ENCODE data around the gene LILRB5. TPM values are rescaled to one million over a fixed set of nuclear protein-coding genes. Genes with fewer than 3 reads are reported as not detected.
"Not testable (repeated sequence)": the region's sequence is repeated elsewhere in the genome, so short reads cannot be mapped to it uniquely, and the experiment has no call there.

LILRB5 gene
- polyA plus RNA-seq, 2 donors = 0.63 to 0.92 TPM

- 53 to 67% methylated on average over 8 to 10 of the region's 10 CpGs for WGBS, 2 donors
- not testable (repeated sequence) for H3K36me3 ChIP-seq (ENCODE audit: control insufficient read depth in 2 of 2, insufficient read depth in 2 of 2, low read length in 1 of 2)
Observed at GRCh38 chr19:54286283-54286682, 29.2 kb upstream of the LILRB5 start.

GRCh38 chr19:54285427-54286056 lies 28.5 kb upstream of the LILRB5 start:
- H3K27ac ChIP-seq (ENCODE audit: low read depth in 2 of 2, low read length in 1 of 2); H3K9me3 ChIP-seq (ENCODE audit: control insufficient read depth in 2 of 2, insufficient read depth in 1 of 2, low read depth in 1 of 2, low read length in 1 of 2); H3K4me3 ChIP-seq (ENCODE audit: low read depth in 1 of 2, low read length in 2 of 2); H3K36me3 ChIP-seq (ENCODE audit: control insufficient read depth in 2 of 2, insufficient read depth in 2 of 2, low read length in 1 of 2); H3K27me3 ChIP-seq (ENCODE audit: control insufficient read depth in 1 of 2, insufficient read depth in 2 of 2, low read length in 2 of 2); H3K4me1 ChIP-seq (ENCODE audit: control insufficient read depth in 2 of 2, insufficient read depth in 2 of 2, low read length in 1 of 2): not testable (repeated sequence)
- 54 to 61% methylated on average over 11 of the region's 12 CpGs for WGBS, 2 donors

More at GRCh38 chr19:54286283-54286682, 29.2 kb upstream of the LILRB5 start:
- H3K9me3 ChIP-seq (ENCODE audit: control insufficient read depth in 2 of 2, insufficient read depth in 1 of 2, low read depth in 1 of 2, low read length in 1 of 2); H3K27ac ChIP-seq (ENCODE audit: low read depth in 2 of 2, low read length in 1 of 2); H3K4me1 ChIP-seq (ENCODE audit: control insufficient read depth in 2 of 2, insufficient read depth in 2 of 2, low read length in 1 of 2); H3K4me3 ChIP-seq (ENCODE audit: low read depth in 1 of 2, low read length in 2 of 2); H3K27me3 ChIP-seq (ENCODE audit: control insufficient read depth in 1 of 2, insufficient read depth in 2 of 2, low read length in 2 of 2): not testable (repeated sequence)

- Histone ChIP-seq H3K36me3 (ENCODE audit: control insufficient read depth in 2 of 2, insufficient read depth in 2 of 2, low read length in 1 of 2) (no peaks in the 10 kb centered on the region), H3K4me1 (ENCODE audit: control insufficient read depth in 2 of 2, insufficient read depth in 2 of 2, low read length in 1 of 2) (no peaks in the 10 kb centered on the region), H3K27ac (ENCODE audit: low read depth in 2 of 2, low read length in 1 of 2) (no peak overlapping the region), H3K9me3 (ENCODE audit: control insufficient read depth in 2 of 2, insufficient read depth in 1 of 2, low read depth in 1 of 2, low read length in 1 of 2) (no peaks in the 10 kb centered on the region), H3K4me3 (ENCODE audit: low read depth in 1 of 2, low read length in 2 of 2) (no peak overlapping the region), H3K27me3 (ENCODE audit: control insufficient read depth in 1 of 2, insufficient read depth in 2 of 2, low read length in 2 of 2) (no peaks in the 10 kb centered on the region)
- 44 to 45% methylated on average over 9 of the region's 9 CpGs for WGBS, 2 donors
Observed at GRCh38 chr19:54282686-54283470, 25.8 kb upstream of the LILRB5 start.

- H3K9me3 ChIP-seq (ENCODE audit: control insufficient read depth in 2 of 2, insufficient read depth in 1 of 2, low read depth in 1 of 2, low read length in 1 of 2); H3K27ac ChIP-seq (ENCODE audit: low read depth in 2 of 2, low read length in 1 of 2); H3K36me3 ChIP-seq (ENCODE audit: control insufficient read depth in 2 of 2, insufficient read depth in 2 of 2, low read length in 1 of 2); H3K4me3 ChIP-seq (ENCODE audit: low read depth in 1 of 2, low read length in 2 of 2); H3K27me3 ChIP-seq (ENCODE audit: control insufficient read depth in 1 of 2, insufficient read depth in 2 of 2, low read length in 2 of 2); H3K4me1 ChIP-seq (ENCODE audit: control insufficient read depth in 2 of 2, insufficient read depth in 2 of 2, low read length in 1 of 2): not testable (repeated sequence)
- WGBS, 2 donors = 66 to 79% methylated on average over 5 of the region's 5 CpGs
Observed at GRCh38 chr19:54281729-54282075, 24.6 kb upstream of the LILRB5 start.

- Histone ChIP-seq H3K27ac (ENCODE audit: low read depth in 2 of 2, low read length in 1 of 2) (no peak within 1 kb of the TSS), H3K4me1 (ENCODE audit: control insufficient read depth in 2 of 2, insufficient read depth in 2 of 2, low read length in 1 of 2) (no peaks in the 10 kb centered on the region), H3K9me3 (ENCODE audit: control insufficient read depth in 2 of 2, insufficient read depth in 1 of 2, low read depth in 1 of 2, low read length in 1 of 2) (no peaks in the 10 kb centered on the region), H3K36me3 (ENCODE audit: control insufficient read depth in 2 of 2, insufficient read depth in 2 of 2, low read length in 1 of 2) (no peaks in the 10 kb centered on the region), H3K4me3 (ENCODE audit: low read depth in 1 of 2, low read length in 2 of 2) (no peak within 1 kb of the TSS), H3K27me3 (ENCODE audit: control insufficient read depth in 1 of 2, insufficient read depth in 2 of 2, low read length in 2 of 2) (no peaks in the 10 kb centered on the region)
- 62 to 71% methylated on average over 12 of the region's 12 CpGs for WGBS, 2 donors
Observed at GRCh38 chr19:54281007-54281728, 24.1 kb upstream of the LILRB5 start, which contains the start of gene LILRB2. LILRB2 (minus strand) TSS chr19:54281110; CDS start chr19:54280496, 614 bp downstream.

- H3K4me3 ChIP-seq (ENCODE audit: low read depth in 1 of 2, low read length in 2 of 2); H3K4me1 ChIP-seq (ENCODE audit: control insufficient read depth in 2 of 2, insufficient read depth in 2 of 2, low read length in 1 of 2); H3K9me3 ChIP-seq (ENCODE audit: control insufficient read depth in 2 of 2, insufficient read depth in 1 of 2, low read depth in 1 of 2, low read length in 1 of 2); H3K27ac ChIP-seq (ENCODE audit: low read depth in 2 of 2, low read length in 1 of 2); H3K36me3 ChIP-seq (ENCODE audit: control insufficient read depth in 2 of 2, insufficient read depth in 2 of 2, low read length in 1 of 2); H3K27me3 ChIP-seq (ENCODE audit: control insufficient read depth in 1 of 2, insufficient read depth in 2 of 2, low read length in 2 of 2): not testable (repeated sequence)
- 54 to 68% methylated on average over 10 of the region's 10 CpGs for WGBS, 2 donors
Observed at GRCh38 chr19:54280441-54280840, 23.4 kb upstream of the LILRB5 start.

GRCh38 chr19:54280025-54280424 lies 23.0 kb upstream of the LILRB5 start:
- H3K9me3 ChIP-seq (ENCODE audit: control insufficient read depth in 2 of 2, insufficient read depth in 1 of 2, low read depth in 1 of 2, low read length in 1 of 2); H3K27me3 ChIP-seq (ENCODE audit: control insufficient read depth in 1 of 2, insufficient read depth in 2 of 2, low read length in 2 of 2); H3K36me3 ChIP-seq (ENCODE audit: control insufficient read depth in 2 of 2, insufficient read depth in 2 of 2, low read length in 1 of 2); H3K27ac ChIP-seq (ENCODE audit: low read depth in 2 of 2, low read length in 1 of 2); H3K4me1 ChIP-seq (ENCODE audit: control insufficient read depth in 2 of 2, insufficient read depth in 2 of 2, low read length in 1 of 2); H3K4me3 ChIP-seq (ENCODE audit: low read depth in 1 of 2, low read length in 2 of 2): not testable (repeated sequence)
- 22 to 30% methylated on average over 4 of the region's 4 CpGs for WGBS, 2 donors

- Histone ChIP-seq H3K4me3 (ENCODE audit: low read depth in 1 of 2, low read length in 2 of 2) (no peak overlapping the region), H3K36me3 (ENCODE audit: control insufficient read depth in 2 of 2, insufficient read depth in 2 of 2, low read length in 1 of 2) (no peaks in the 10 kb centered on the region), H3K27ac (ENCODE audit: low read depth in 2 of 2, low read length in 1 of 2) (no peak overlapping the region), H3K9me3 (ENCODE audit: control insufficient read depth in 2 of 2, insufficient read depth in 1 of 2, low read depth in 1 of 2, low read length in 1 of 2) (no peaks in the 10 kb centered on the region), H3K4me1 (ENCODE audit: control insufficient read depth in 2 of 2, insufficient read depth in 2 of 2, low read length in 1 of 2) (no peaks in the 10 kb centered on the region), H3K27me3 (ENCODE audit: control insufficient read depth in 1 of 2, insufficient read depth in 2 of 2, low read length in 2 of 2) (no peaks in the 10 kb centered on the region)
- WGBS, 2 donors = 82 to 85% methylated on average over 18 of the region's 18 CpGs
Observed at GRCh38 chr19:54279406-54279962, 22.4 kb upstream of the LILRB5 start.

GRCh38 chr19:54278571-54279195 lies 21.6 kb upstream of the LILRB5 start:
- not testable (repeated sequence) for H3K4me3 ChIP-seq (ENCODE audit: low read depth in 1 of 2, low read length in 2 of 2); H3K27me3 ChIP-seq (ENCODE audit: control insufficient read depth in 1 of 2, insufficient read depth in 2 of 2, low read length in 2 of 2); H3K36me3 ChIP-seq (ENCODE audit: control insufficient read depth in 2 of 2, insufficient read depth in 2 of 2, low read length in 1 of 2); H3K9me3 ChIP-seq (ENCODE audit: control insufficient read depth in 2 of 2, insufficient read depth in 1 of 2, low read depth in 1 of 2, low read length in 1 of 2); H3K4me1 ChIP-seq (ENCODE audit: control insufficient read depth in 2 of 2, insufficient read depth in 2 of 2, low read length in 1 of 2); H3K27ac ChIP-seq (ENCODE audit: low read depth in 2 of 2, low read length in 1 of 2)
- WGBS, 2 donors = 61 to 64% methylated on average over 13 to 15 of the region's 15 CpGs
